ENCODE measurements around the gene EPRS1.
A peak's percentile ranks its signal among the peaks of the same experiment; 100 is the strongest.
"Not testable (repeated sequence)": the region's sequence is repeated elsewhere in the genome, so short reads cannot be mapped to it uniquely, and the experiment has no call there.

Gene EPRS1

GRCh38 chr1:220046052-220046930 is at the start of gene EPRS1:
Gene EPRS1 (minus strand): TSS chr1:220046505. CDS start chr1:220046388, 117 bp downstream.
- DNase-seq, result peak; percentile 87 to 88

- peak; percentile 88 to 89 for DNase-seq
Observed at GRCh38 chr1:220094016-220094911, 48.0 kb upstream of the EPRS1 start, which contains the start of gene IARS2. Gene IARS2 (plus strand): TSS chr1:220094132. CDS start chr1:220094217, 85 bp downstream.

- DNase-seq, result no peak
Observed at GRCh38 chr1:220093361-220094015, 47.2 kb upstream of the EPRS1 start.

GRCh38 chr1:220092694-220093093 is 46.4 kb upstream of the EPRS1 start:
- no peak for DNase-seq

GRCh38 chr1:220089650-220090556 is 43.6 kb upstream of the EPRS1 start, which contains the start of gene BPNT1:
Gene BPNT1 (minus strand): TSS chr1:220089788. CDS start chr1:220079846, 9,942 bp downstream.
- peak; percentile 99 for DNase-seq

GRCh38 chr1:220086261-220086686 is 40.0 kb upstream of the EPRS1 start:
- not testable (repeated sequence) for DNase-seq

GRCh38 chr1:220084460-220084859 is 38.2 kb upstream of the EPRS1 start:
- DNase-seq, result no peak

GRCh38 chr1:220077887-220078286 is 31.6 kb upstream of the EPRS1 start:
- no peak for DNase-seq

- no peak for DNase-seq
Observed at GRCh38 chr1:220076861-220077762, 30.8 kb upstream of the EPRS1 start.

GRCh38 chr1:220067269-220068204 is 21.2 kb upstream of the EPRS1 start:
- no peak for DNase-seq

- DNase-seq, result no peak
Observed at GRCh38 chr1:220062629-220063028, 16.3 kb upstream of the EPRS1 start.

GRCh38 chr1:220060876-220061275 is 14.6 kb upstream of the EPRS1 start:
- no peak for DNase-seq

GRCh38 chr1:220056374-220056773 is 10.1 kb upstream of the EPRS1 start:
- no peak for DNase-seq

GRCh38 chr1:220045356-220046051 is 801 bp downstream of the EPRS1 start:
- no peak for DNase-seq

- no peak for DNase-seq
Observed at GRCh38 chr1:220044678-220045355, 1.5 kb downstream of the EPRS1 start.

GRCh38 chr1:220043646-220044045 is 2.7 kb downstream of the EPRS1 start:
- DNase-seq, result no peak

- DNase-seq, result no peak
Observed at GRCh38 chr1:220040028-220040596, 6.2 kb downstream of the EPRS1 start.

- no peak for DNase-seq
Observed at GRCh38 chr1:220038640-220039039, 7.7 kb downstream of the EPRS1 start.

Data from stimulated activated CD4-positive, alpha-beta T cell treated with anti-CD3 and anti-CD28 coated beads, Interleukin-2, amount 100 ng/mL, for 48 hours (primary cell).